A673 (cell line): Measurements from ENCODE around the gene FMO2. TPM values are rescaled to one million over a fixed set of nuclear protein-coding genes. Genes with fewer than 3 reads are reported as not detected.

ENCODE experiments used
- BruUV-seq: library from RNA; stranded (reverse); fragments of 400-500 nt; replicated peaks from 2 replicates; lab custom pipeline; 2021; lab: Mats Ljungman, UMichigan
- CTCF ChIA-PET: fragments of 300-600 bp; sonication (Branson Sonifier 250); formaldehyde crosslinking; loops from one replicate; lab custom pipeline; 2022; ENCODE audit warnings: antibody characterized with exemption; lab: Charles Lee
- POLR2A ChIA-PET: fragments of 300-600 bp; sonication (Branson Sonifier 250); formaldehyde crosslinking; loops from one replicate; lab custom pipeline; 2022; ENCODE audit warnings: antibody characterized with exemption; ENCODE audit not compliant: low non-redundant PET; lab: Charles Lee
- DNase-seq: peaks from one replicate; pipeline ENCODE4 v3.0.0-alpha.2; 2015; ENCODE audit warnings: low spot score
- H3K27ac ChIP-seq: fragments of 200-600 bp; sonication (generic); 2 replicates; pipeline ENCODE4 v1.5.1; 2016; ENCODE audit warnings: mixed run types, low read depth, mild to moderate bottlenecking, mixed read lengths, antibody characterized with exemption, low read length; ENCODE audit not compliant: poor library complexity, severe bottlenecking
- H3K27me3 ChIP-seq: fragments of 200-600 bp; sonication (generic); replicated peaks from 2 replicates; pipeline ENCODE4 v1.6.1; 2017; ENCODE audit warnings: mixed run types, low read depth, mild to moderate bottlenecking, mixed read lengths, antibody characterized with exemption, low read length; ENCODE audit not compliant: insufficient read depth, poor library complexity
- H3K36me3 ChIP-seq: fragments of 200-600 bp; sonication (generic); 2 replicates; pipeline ENCODE4 v1.6.1; 2016; ENCODE audit warnings: mixed run types, mild to moderate bottlenecking, mixed read lengths, antibody characterized with exemption, low read length; ENCODE audit not compliant: insufficient read depth, poor library complexity, severe bottlenecking
- H3K4me1 ChIP-seq: fragments of 200-600 bp; sonication (generic); 2 replicates; pipeline ENCODE4 v1.6.1; 2017; ENCODE audit warnings: mixed run types, mild to moderate bottlenecking, mixed read lengths, antibody characterized with exemption, low read length; ENCODE audit not compliant: insufficient read depth, poor library complexity, severe bottlenecking
- H3K4me3 ChIP-seq: fragments of 200-600 bp; sonication (generic); 2 replicates; pipeline ENCODE4 v1.5.1; 2016; ENCODE audit warnings: low read depth, mixed run types, mild to moderate bottlenecking, mixed read lengths, low read length; ENCODE audit not compliant: poor library complexity, severe bottlenecking
- H3K9me3 ChIP-seq: fragments of 200-600 bp; sonication (generic); 2 replicates; pipeline ENCODE4 v1.6.1; 2016; ENCODE audit warnings: mixed run types, low read depth, mild to moderate bottlenecking, mixed read lengths, antibody characterized with exemption, low read length; ENCODE audit not compliant: poor library complexity, severe bottlenecking
- EZH2 ChIP-seq: fragments of 200-600 bp; sonication (generic); IDR thresholded peaks from 2 replicates; pipeline ENCODE4 v1.6.1; 2017; ENCODE audit warnings: borderline replicate concordance, low read depth, mild to moderate bottlenecking, mixed read lengths, antibody characterized with exemption, low read length; ENCODE audit not compliant: poor library complexity, severe bottlenecking
- intact Hi-C: fragments of 100-400 bp; cut with micrococcal nuclease; formaldehyde crosslinking; loops from one replicate; pipeline ENCODE4 v1.10.0; 2022; ENCODE audit not compliant: unreplicated experiment
- total RNA-seq: library from RNA; stranded (reverse); gene quantifications from 2 replicates; pipeline ENCODE4 v1.2.3, GENCODE V29; 2021
- TF ChIP-seq, protein P1 (sequence below): fragments of 300-800, 200-600 bp; sonication (generic); conservative IDR thresholded peaks from 2 replicates; pipeline ENCODE4 v1.5.1; 2017; ENCODE audit warnings: low read depth, mild to moderate bottlenecking, antibody characterized with exemption, low read length, moderate library complexity, mixed read lengths

FMO2 gene
- total RNA-seq, 1 experiment from 2014 or later, result not detected

DNA sequence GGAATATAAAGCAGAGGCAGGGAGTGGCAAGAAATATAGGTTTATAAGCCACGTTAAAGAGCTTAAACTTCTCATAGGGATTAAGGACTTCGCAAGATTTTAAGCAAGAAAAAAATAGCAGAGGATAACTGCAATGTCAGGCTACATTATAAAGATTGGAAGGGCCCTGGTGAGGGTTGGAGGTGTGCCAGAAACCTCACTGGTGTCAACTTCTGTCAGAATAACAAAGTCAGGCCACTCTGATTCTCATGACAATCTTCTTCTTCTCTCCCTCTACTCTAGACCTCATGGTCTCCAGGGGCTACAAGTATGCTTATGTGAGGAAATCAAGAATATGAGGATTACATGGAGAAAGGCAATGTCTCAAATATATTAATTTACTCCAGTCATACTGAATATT lies 32.6 kb upstream of the FMO2 start:
- Histone ChIP-seq H3K4me3 (no peak overlapping the region), H3K36me3 (no peaks in the 10 kb centered on the region), H3K27ac (no peak overlapping the region), H3K9me3 (no peaks in the 10 kb centered on the region), H3K27me3 (no peaks in the 10 kb centered on the region), H3K4me1 (no peaks in the 10 kb centered on the region)
- TF ChIP-seq, protein P1, sequence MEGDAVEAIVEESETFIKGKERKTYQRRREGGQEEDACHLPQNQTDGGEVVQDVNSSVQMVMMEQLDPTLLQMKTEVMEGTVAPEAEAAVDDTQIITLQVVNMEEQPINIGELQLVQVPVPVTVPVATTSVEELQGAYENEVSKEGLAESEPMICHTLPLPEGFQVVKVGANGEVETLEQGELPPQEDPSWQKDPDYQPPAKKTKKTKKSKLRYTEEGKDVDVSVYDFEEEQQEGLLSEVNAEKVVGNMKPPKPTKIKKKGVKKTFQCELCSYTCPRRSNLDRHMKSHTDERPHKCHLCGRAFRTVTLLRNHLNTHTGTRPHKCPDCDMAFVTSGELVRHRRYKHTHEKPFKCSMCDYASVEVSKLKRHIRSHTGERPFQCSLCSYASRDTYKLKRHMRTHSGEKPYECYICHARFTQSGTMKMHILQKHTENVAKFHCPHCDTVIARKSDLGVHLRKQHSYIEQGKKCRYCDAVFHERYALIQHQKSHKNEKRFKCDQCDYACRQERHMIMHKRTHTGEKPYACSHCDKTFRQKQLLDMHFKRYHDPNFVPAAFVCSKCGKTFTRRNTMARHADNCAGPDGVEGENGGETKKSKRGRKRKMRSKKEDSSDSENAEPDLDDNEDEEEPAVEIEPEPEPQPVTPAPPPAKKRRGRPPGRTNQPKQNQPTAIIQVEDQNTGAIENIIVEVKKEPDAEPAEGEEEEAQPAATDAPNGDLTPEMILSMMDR, result no peak
- peak; percentile 34 for DNase-seq
- no TSS peak for BruUV-seq
- ChIA-PET POLR2A (no interaction called here), CTCF (no interaction called here)
- intact Hi-C loops, result no loop called here

DNA sequence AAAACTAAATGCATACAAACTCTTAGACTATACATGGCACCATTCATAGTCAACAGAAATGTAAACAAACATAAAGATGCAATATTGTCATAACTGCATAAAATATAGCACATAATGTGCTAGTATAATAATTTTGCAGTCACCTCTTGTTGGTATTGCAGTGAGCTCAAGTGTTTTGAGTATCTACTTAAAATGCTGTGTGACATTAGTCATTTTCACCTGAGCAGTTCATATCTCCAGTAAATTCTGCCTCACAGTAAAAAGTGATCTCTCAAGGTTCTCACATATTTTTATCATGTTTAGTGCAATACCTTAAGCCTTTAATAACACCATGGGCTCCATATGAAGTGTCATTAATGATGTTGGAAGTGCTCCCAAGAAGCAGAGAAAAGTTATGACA lies 29.6 kb upstream of the FMO2 start:
- CTCF ChIA-PET, result no interaction called here
- POLR2A ChIA-PET, result no interaction called here
- H3K36me3 ChIP-seq, result no peaks in the 10 kb centered on the region
- H3K9me3 ChIP-seq, result no peaks in the 10 kb centered on the region
- no peak overlapping the region for H3K4me3 ChIP-seq
- no peak overlapping the region for H3K27ac ChIP-seq
- no peaks in the 10 kb centered on the region for H3K4me1 ChIP-seq
- no peak for DNase-seq
- BruUV-seq, result no TSS peak
- intact Hi-C loops, result no loop called here
- no peaks in the 10 kb centered on the region for H3K27me3 ChIP-seq
- TF ChIP-seq EZH2, result no peak
- TF ChIP-seq, protein P1, result no peak

DNA sequence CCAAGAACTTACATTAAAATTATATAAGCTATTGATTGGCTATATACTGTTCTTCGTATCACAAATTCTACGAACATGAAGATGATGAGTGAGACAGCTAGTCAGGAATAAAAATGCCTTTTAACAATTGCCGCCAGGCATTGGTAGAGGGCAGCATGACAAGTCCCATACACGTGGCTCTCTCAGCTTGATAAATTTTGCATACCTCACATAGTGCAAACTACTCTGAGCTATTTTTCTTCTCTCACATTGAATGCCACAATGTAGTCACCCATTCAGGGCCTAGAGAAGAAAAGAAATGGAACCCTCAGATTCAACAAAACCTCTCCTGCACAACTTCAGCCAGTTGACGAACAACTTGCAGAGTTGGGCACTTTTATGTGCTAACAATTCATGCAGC lies 27.0 kb upstream of the FMO2 start:
- Histone ChIP-seq H3K27ac (no peak overlapping the region), H3K4me1 (no peaks in the 10 kb centered on the region), H3K9me3 (no peaks in the 10 kb centered on the region), H3K4me3 (no peak overlapping the region), H3K27me3 (no peaks in the 10 kb centered on the region), H3K36me3 (no peaks in the 10 kb centered on the region)
- POLR2A ChIA-PET, result no interaction called here
- intact Hi-C loops, result no loop called here
- BruUV-seq, result no TSS peak
- no peak for DNase-seq
- CTCF ChIA-PET, result no interaction called here
- TF ChIP-seq, protein P1, result no peak
- no peak for TF ChIP-seq EZH2
